A549 (cell line): ENCODE data around the gene PIPOX. TPM values are rescaled to one million over a fixed set of nuclear protein-coding genes. Genes with fewer than 3 reads are reported as not detected.

Experiments
- ATAC-seq, 2 experiments: fragments of 200-7000 bp in 1 of 2; fragments of >200 bp in 1 of 2; cut with Nextera tagmentation in 1 of 2; cut with Tn5 transposase in 1 of 2; 3 replicates each; pipeline versions ENCODE4 v1.8.0 to v1.9.1; 2018 to 2020; ENCODE audit warnings: mild to moderate bottlenecking in 1 of 2, moderate library complexity in 1 of 2
- CTCF ChIA-PET: fragments of 300-600 bp; sonication (Branson Sonifier 250); formaldehyde crosslinking; extraction: SDS; loops from one replicate; lab custom pipeline; 2021; ENCODE audit warnings: antibody characterized with exemption, inconsistent platforms; lab: Yijun Ruan, JAX
- POLR2A ChIA-PET: fragments of 350-600 bp; formaldehyde crosslinking; extraction: SDS; loops from one replicate; lab custom pipeline; 2021; ENCODE audit warnings: antibody characterized with exemption, inconsistent platforms; lab: Yijun Ruan, JAX
- DNase-seq, 2 experiments: peaks; one replicate each; pipeline versions ENCODE4 v3.0.0 to v3.0.0-alpha.2; 2011 to 2016; ENCODE audit warnings: low read depth in 1 of 2, low spot score in 1 of 2
- FAIRE-seq: peaks from 2 replicates; lab custom pipeline; 2011; peaks lifted over from hg19 to GRCh38; lab: Jason Lieb, UNC
- H3K27ac ChIP-seq, 2 experiments: fragments of >200 bp; sonication (Bioruptor Twin); formaldehyde crosslinking; 3 replicates each; pipeline ENCODE4 v1.5.1; 2016 to 2017
- H3K4me1 ChIP-seq: fragments of >200 bp; sonication (Bioruptor Twin); formaldehyde crosslinking; 3 replicates; pipeline ENCODE4 v1.6.1; 2016
- H3K4me2 ChIP-seq: fragments of >200 bp; sonication (Bioruptor Twin); formaldehyde crosslinking; 3 replicates; pipeline ENCODE4 v1.6.1; 2016
- H3K4me3 ChIP-seq: fragments of >200 bp; sonication (Bioruptor Twin); formaldehyde crosslinking; 3 replicates; pipeline ENCODE4 v1.5.1; 2016
- H3K9me3 ChIP-seq: fragments of >200 bp; sonication (Bioruptor Twin); formaldehyde crosslinking; 3 replicates; pipeline ENCODE4 v1.6.1; 2016
- BHLHE40 ChIP-seq: IDR thresholded peaks from 2 replicates; pipeline ENCODE4 v1.6.1; 2012; ENCODE audit warnings: low read depth, low read length, inconsistent platforms
- CEBPB ChIP-seq, 2 experiments: fragments of >200 bp in 1 of 2; sonication (Bioruptor Twin) in 1 of 2; formaldehyde crosslinking in 1 of 2; IDR thresholded peaks; 2 replicates each; pipeline ENCODE4 v1.6.1; 2012 to 2016
- EHF ChIP-seq: fragments of 250-450 bp; sonication (Bioruptor Pico); IDR thresholded peaks from 2 replicates; pipeline ENCODE4 v1.5.0; 2020; ENCODE audit warnings: mild to moderate bottlenecking
- EHMT2 ChIP-seq: fragments of 200-600 bp; sonication (generic); IDR thresholded peaks from 2 replicates; pipeline ENCODE4 v1.6.1; 2016; ENCODE audit warnings: antibody characterized with exemption, low read depth, mild to moderate bottlenecking, moderate library complexity
- ESRRA ChIP-seq: fragments of 150-350 bp; IDR thresholded peaks from 2 replicates; pipeline ENCODE4 v1.6.1; 2014; ENCODE audit warnings: mild to moderate bottlenecking, low read length, borderline replicate concordance
- HDAC2 ChIP-seq: fragments of 200-600 bp; sonication (generic); IDR thresholded peaks from 2 replicates; pipeline ENCODE4 v1.6.1; 2016
- HES2 ChIP-seq: fragments of >200 bp; sonication (Bioruptor Twin); formaldehyde crosslinking; IDR thresholded peaks from 2 replicates; pipeline ENCODE4 v1.6.1; 2016
- JUN ChIP-seq, 2 experiments: fragments of >200 bp; sonication (Bioruptor Twin); formaldehyde crosslinking; IDR thresholded peaks; 2 replicates in 1 of 2; 3 replicates in 1 of 2; pipeline ENCODE4 v1.6.1; 2016 to 2017
- KDM1A ChIP-seq: fragments of 200-600 bp; sonication (generic); IDR thresholded peaks from 2 replicates; pipeline ENCODE4 v1.6.1; 2016; ENCODE audit warnings: low read depth, mild to moderate bottlenecking
- KDM5A ChIP-seq: fragments of 200-600 bp; sonication (generic); IDR thresholded peaks from 2 replicates; pipeline ENCODE4 v1.6.1; 2016; ENCODE audit warnings: antibody characterized with exemption, mild to moderate bottlenecking
- MAZ ChIP-seq: fragments of 150-350 bp; IDR thresholded peaks from 2 replicates; pipeline ENCODE4 v1.6.1; 2014; ENCODE audit warnings: antibody characterized with exemption, low read depth, low read length, borderline replicate concordance
- NPAS2 ChIP-seq: fragments of 250-450 bp; sonication (Bioruptor Pico); IDR thresholded peaks from 2 replicates; pipeline ENCODE4 v1.8.0; 2022; ENCODE audit warnings: mild to moderate bottlenecking, moderate library complexity, borderline replicate concordance
- NR3C1 ChIP-seq: fragments of >200 bp; sonication (Bioruptor Twin); formaldehyde crosslinking; IDR thresholded peaks from 3 replicates; pipeline ENCODE4 v1.6.1; 2017
- RAD21 ChIP-seq, 2 experiments: fragments of >200 bp in 1 of 2; sonication (Bioruptor Twin) in 1 of 2; formaldehyde crosslinking in 1 of 2; IDR thresholded peaks in 1 of 2; conservative IDR thresholded peaks in 1 of 2; 2 replicates in 1 of 2; 3 replicates in 1 of 2; pipeline ENCODE4 v1.6.1; 2012 to 2018; ENCODE audit warnings: inconsistent platforms in 1 of 2
- RCOR1 ChIP-seq: fragments of 150-350 bp; IDR thresholded peaks from 2 replicates; pipeline ENCODE4 v1.6.1; 2014; ENCODE audit warnings: antibody characterized with exemption, low read length, low read depth
- ZFP36 ChIP-seq: fragments of 450-650 bp; IDR thresholded peaks from 2 replicates; pipeline ENCODE4 v1.6.1; 2014; ENCODE audit warnings: borderline replicate concordance; ENCODE audit not compliant: partially characterized antibody
- ZSCAN20 ChIP-seq: fragments of 250-450 bp; sonication (Bioruptor Pico); IDR thresholded peaks from 2 replicates; pipeline ENCODE4 v1.8.0; 2022; ENCODE audit warnings: mild to moderate bottlenecking, moderate library complexity
- WGBS: methylation state at CpG from one replicate; pipeline ENCODE4 v1.1.6; 2017; ENCODE audit errors: missing lambda C conversion rate; 5-methylcytosine and 5-hydroxymethylcytosine counted together
- polyA plus RNA-seq, 4 experiments: library from polyadenylated mRNA; depleted of rRNA in 3 of 4; stranded (reverse); fragments of >200 nt; fragmentation: RNase III in 1 of 4; extraction: RNeasy Plus Mini Kit Qiagen cat#74134 plus additional on column Dnase treatment in 1 of 4; gene quantifications; 2 replicates in 3 of 4; 3 replicates in 1 of 4; pipeline ENCODE4 v1.2.3, GENCODE V29; 2011 to 2017
- TF ChIP-seq, protein P1 (sequence below): IDR thresholded peaks from 2 replicates; pipeline ENCODE4 v1.6.1; 2012
- TF ChIP-seq, protein P2 (sequence below): fragments of >200 bp; sonication (Bioruptor Twin); formaldehyde crosslinking; IDR thresholded peaks from 3 replicates; pipeline ENCODE4 v1.6.1; 2016

Gene PIPOX
- polyA plus RNA-seq, 2 of the 4 experiments (the other 2 are of a cell fraction) = 0.39 to 0.94 TPM

DNA sequence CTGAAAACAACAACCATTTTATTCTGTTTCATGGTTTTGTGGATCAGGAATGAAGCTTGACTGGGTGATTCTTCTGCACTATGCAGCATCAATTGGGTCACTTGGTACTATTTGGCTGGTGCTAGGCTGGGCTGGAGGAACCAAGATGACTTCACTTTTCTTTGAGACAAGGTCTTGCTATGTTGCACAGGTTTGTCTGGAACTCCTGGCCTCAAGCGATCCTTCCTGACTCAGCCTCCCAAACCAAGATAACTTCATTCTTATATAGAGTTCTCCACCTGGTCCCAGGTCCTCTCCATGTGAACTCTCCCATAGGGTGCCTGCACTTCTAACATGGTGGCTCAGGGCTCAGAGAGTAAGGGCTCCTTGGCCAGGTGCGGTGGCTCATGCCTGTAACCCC, 1.9 kb upstream of the PIPOX start:
- CTCF ChIA-PET = interaction anchor here (0.7 to 1.5 kb wide), 4 partner anchors 49 to 493 kb away, joined by 3 to 4 read pairs (median 3); no protein-coding TSS in a partner anchor
- H3K4me2 ChIP-seq = no peak overlapping the region
- no peaks in the 10 kb centered on the region for H3K4me1 ChIP-seq
- TF ChIP-seq RAD21 (conservative IDR thresholded peaks at IDR 0.05 in 1 of 2, IDR thresholded peaks at IDR 0.05 in 1 of 2) = no peak
- no peak for TF ChIP-seq NPAS2 (CRISPR knock-in tag)
- no peak for TF ChIP-seq ZFP36
- TF ChIP-seq HES2 = no peak
- no peak for TF ChIP-seq KDM5A
- TF ChIP-seq BHLHE40 = no peak
- TF ChIP-seq EHF (CRISPR knock-in tag) = no peak
- TF ChIP-seq KDM1A = no peak
- no peak for TF ChIP-seq JUN (IDR thresholded peaks at IDR 0.05)
- TF ChIP-seq, all 56 proteins: peak for 0
- no peak for DNase-seq
- ATAC-seq = no peak
- WGBS = 91% methylated on average over 2 of the region's 2 CpGs
- FAIRE-seq = no peak
- H3K27ac ChIP-seq = no peak overlapping the region
- H3K9me3 ChIP-seq = peaks cover 3% of the 10 kb centered on the region; the same call in 1 of the 3 replicates
- H3K4me3 ChIP-seq = no peak overlapping the region
- POLR2A ChIA-PET = no interaction called here

DNA sequence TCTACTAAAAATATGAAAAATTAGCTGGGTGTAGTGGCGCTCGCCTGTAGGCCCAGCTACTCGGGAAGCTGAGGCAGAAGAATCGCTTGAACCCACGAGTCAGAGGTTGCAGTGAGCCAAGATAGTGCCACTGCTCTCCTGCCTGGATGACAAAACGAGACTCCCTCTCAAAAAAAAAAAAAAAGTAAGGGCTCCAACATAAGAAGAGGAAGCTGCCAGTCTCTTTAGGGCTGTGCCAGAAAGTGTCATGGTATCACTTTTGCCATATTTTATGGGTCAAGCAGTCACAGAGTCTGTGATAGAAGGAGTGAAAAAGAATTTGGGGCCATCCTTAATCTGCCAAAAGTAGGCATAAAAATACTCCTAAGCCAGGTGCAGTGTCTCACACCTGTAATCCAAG, 1.4 kb upstream of the PIPOX start:
- peaks cover under 1% of the 10 kb centered on the region; the same call in 1 of the 3 replicates for H3K9me3 ChIP-seq
- no peak overlapping the region for H3K27ac ChIP-seq
- DNase-seq = no peak
- POLR2A ChIA-PET = no interaction called here
- H3K4me3 ChIP-seq = no peak overlapping the region
- H3K4me2 ChIP-seq = no peak overlapping the region
- no peak for ATAC-seq
- no peaks in the 10 kb centered on the region for H3K4me1 ChIP-seq
- CTCF ChIA-PET = interaction anchor here (0.7 to 1.5 kb wide), 4 partner anchors 48 to 493 kb away, joined by 3 to 4 read pairs (median 3); no protein-coding TSS in a partner anchor
- TF ChIP-seq MAZ (no peak), EHMT2 (no peak), CEBPB (IDR thresholded peaks at IDR 0.05) (no peak), ESRRA (no peak), ZSCAN20 (CRISPR knock-in tag) (no peak), RCOR1 (no peak), NR3C1 (no peak)
- TF ChIP-seq, protein P1, sequence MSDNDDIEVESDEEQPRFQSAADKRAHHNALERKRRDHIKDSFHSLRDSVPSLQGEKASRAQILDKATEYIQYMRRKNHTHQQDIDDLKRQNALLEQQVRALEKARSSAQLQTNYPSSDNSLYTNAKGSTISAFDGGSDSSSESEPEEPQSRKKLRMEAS = no peak
- TF ChIP-seq, protein P2, sequence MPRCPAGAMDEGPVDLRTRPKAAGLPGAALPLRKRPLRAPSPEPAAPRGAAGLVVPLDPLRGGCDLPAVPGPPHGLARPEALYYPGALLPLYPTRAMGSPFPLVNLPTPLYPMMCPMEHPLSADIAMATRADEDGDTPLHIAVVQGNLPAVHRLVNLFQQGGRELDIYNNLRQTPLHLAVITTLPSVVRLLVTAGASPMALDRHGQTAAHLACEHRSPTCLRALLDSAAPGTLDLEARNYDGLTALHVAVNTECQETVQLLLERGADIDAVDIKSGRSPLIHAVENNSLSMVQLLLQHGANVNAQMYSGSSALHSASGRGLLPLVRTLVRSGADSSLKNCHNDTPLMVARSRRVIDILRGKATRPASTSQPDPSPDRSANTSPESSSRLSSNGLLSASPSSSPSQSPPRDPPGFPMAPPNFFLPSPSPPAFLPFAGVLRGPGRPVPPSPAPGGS = no peak
- WGBS = 71% methylated on average over 6 of the region's 6 CpGs
- no peak for FAIRE-seq

GRCh38 chr17:29042026-29042678, 789 bp upstream of the PIPOX start:
- FAIRE-seq (no peak), DNase-seq (no peak)
- Histone ChIP-seq H3K27ac (no peak overlapping the region), H3K9me3 (no peaks in the 10 kb centered on the region), H3K4me3 (no peak overlapping the region), H3K4me2 (no peak overlapping the region)
- ChIA-PET POLR2A (no interaction called here), CTCF (interaction anchor here (0.7 to 1.6 kb wide), 3 partner anchors 48 to 70 kb away, joined by 3 to 4 read pairs (median 4); no protein-coding TSS in a partner anchor)
- TF ChIP-seq HDAC2 = no peak
- TF ChIP-seq, all 56 proteins: peak for 0
- H3K4me1 ChIP-seq = no peaks in the 10 kb centered on the region
- 62% methylated on average over 11 of the region's 11 CpGs for WGBS
- no peak for ATAC-seq
